HuH-7 (cell line): ENCODE data around the gene TBX6.

Experiments
- DNase-seq: peaks from one replicate; pipeline ENCODE4 v3.0.0; 2011; ENCODE audit warnings: low spot score

The TBX6 gene

GRCh38 chr16:30113711-30114333, 22.1 kb upstream of the TBX6 start:
- no peak for DNase-seq

GRCh38 chr16:30113031-30113710, 21.4 kb upstream of the TBX6 start, which contains the start of gene GDPD3:
TSS of gene GDPD3 (minus strand) at chr16:30113537. CDS start at chr16:30113478, 59 bp downstream.
- no peak for DNase-seq

DNA sequence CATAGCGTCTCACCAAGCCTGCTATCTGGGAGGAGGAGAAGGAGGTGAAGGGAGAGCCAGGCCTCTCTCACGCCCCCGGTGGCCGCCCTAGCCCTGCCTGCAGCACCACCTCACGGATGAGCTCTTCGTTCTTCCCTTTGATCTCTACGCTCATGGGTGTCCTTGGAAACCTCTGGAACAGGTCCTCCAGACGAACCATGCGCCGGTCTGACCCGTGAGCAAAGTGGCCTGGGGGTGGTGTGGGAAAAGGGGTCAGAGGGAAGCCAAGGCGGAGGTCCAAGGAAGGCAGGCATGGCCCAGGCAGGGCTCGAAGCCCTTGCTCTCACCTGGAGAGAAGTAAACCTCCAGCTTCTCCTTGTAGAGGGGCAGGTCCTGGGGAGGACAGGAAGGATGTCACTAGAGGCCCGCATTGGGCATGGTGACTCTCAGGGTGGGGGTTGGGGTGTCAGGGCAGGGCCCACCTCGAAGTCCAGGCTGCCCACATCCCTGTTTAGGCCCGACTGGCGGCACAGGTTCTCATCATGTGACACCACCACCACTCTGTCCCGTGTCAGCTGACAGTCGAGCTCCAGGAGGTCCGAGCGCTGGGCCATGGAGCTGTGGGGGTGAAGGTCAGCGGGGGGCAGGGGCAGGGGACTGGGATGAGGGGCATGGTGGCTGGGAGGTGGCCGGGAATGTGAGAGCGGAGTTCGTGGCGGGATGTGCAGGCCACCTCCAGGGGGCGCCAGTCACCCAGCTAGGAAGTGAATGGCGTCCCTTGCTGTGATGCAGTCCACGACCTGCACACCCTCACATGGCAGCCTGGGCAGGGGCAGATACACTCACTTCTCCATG, 20.7 kb upstream of the TBX6 start:
- DNase-seq: peak; percentile 91

DNA sequence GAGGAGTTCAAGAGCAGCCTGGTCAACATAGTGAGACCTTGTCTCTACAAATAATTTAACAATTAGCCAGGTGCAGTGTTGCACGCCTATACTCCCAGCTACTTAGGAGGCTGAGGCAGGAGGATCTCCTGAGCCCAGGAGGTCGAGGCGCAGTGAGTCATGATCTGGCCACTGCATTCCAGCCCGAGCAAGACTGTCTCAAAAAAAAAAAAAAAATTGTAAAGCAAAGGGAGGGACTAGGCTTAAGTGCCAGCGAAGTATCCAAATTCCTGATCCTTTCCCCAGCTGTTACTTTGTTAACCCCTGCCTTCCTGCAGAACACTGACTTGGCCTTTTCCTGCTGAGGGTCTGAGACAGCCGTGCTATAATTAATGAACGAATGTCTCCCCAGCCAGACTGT, 18.9 kb upstream of the TBX6 start:
- no peak for DNase-seq

- no peak for DNase-seq
Observed at GRCh38 chr16:30108059-30108850, 16.5 kb upstream of the TBX6 start.

GRCh38 chr16:30104492-30104891, 12.8 kb upstream of the TBX6 start:
- DNase-seq: no peak

- DNase-seq: no peak
Observed at GRCh38 chr16:30104090-30104489, 12.4 kb upstream of the TBX6 start.

- DNase-seq: no peak
Observed at GRCh38 chr16:30096862-30097563, 5.3 kb upstream of the TBX6 start.

DNA sequence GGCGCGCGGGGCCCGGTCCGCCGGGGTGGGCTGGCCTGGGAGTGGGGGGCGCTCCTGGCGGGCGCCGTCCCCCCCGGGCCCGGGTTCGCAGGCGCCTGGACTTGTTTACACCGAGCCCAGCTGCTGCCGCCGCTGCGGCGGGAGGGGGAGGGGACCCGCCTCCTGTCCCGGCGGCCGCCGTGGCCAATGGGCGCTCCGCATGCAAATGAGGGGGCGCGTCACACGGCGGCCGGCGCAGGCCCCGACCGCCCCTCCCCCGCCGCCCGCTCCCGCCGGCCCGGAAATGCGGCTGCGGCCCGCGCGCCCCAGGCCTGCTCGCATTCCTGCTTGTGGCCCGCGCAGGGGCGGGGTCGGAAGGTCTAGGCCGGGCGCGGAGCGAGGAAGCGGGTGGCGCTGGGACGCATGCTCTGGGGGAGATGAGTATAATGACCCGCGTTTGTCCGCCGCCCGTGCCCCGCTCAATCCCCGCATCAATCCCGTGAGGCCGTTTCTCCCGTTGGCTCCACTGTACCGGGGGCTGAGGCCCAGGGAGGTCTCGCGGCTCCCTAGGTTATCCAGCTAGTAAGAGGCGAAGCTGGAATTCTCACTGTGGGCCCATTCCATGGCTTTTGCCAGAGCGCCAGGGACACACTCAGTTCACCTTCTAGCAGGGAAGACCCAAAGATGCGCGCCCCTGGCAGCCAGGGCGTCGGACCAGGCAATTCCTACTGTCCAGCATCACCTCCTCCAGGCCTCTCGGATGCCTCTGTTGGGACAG, 4.6 kb upstream of the TBX6 start, which contains the start of gene YPEL3:
Gene YPEL3, minus strand, starts transcription at position 109 of the 757 bp plus-strand sequence. CDS start 731 bp downstream, outside the sequence.
- DNase-seq: peak; percentile 93

GRCh38 chr16:30095166-30096078, 3.7 kb upstream of the TBX6 start:
- DNase-seq: no peak

- no peak for DNase-seq
Observed at GRCh38 chr16:30094541-30095165, 2.9 kb upstream of the TBX6 start.

DNA sequence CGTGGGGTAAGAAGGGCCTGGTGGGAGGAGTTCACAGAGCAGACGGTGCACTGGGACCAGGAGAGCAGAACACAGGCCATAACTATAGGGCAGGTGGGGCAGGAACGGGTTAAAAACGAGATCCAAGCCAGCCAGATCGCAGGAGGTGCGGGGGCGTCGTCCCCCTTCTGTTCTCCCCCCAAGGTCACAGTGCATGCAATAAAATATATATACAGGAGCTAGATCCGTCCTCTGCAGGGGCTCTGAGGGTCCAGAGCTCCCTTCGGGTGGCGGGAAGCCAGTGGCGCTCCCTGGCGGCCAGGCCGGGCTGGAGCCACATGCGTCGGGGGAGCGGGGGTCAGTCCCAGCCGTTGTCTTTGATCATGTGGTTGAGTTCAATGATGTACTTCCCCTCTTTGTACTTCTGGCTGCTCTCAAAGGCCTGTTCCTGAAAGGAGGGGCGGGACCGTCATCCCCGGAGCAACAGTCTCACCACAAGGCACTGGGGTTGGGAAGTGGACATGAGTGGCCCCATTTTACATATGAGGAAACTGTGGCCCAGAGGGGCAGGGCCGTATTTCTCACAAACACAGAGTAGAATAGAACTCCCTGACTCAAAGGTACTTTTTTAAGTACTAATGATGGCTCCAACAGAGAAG, 768 bp upstream of the TBX6 start:
- peak; percentile 98 for DNase-seq

- no peak for DNase-seq
Observed at GRCh38 chr16:30090610-30091331, 953 bp downstream of the TBX6 start.

GRCh38 chr16:30088832-30089624, 2.7 kb downstream of the TBX6 start:
- DNase-seq: no peak

GRCh38 chr16:30088237-30088831, 3.4 kb downstream of the TBX6 start:
- no peak for DNase-seq

GRCh38 chr16:30087181-30087898, 4.4 kb downstream of the TBX6 start:
- DNase-seq: no peak
